GF-D8 (cell line): ENCODE data around the gene DYNLT4.
"Not testable (repeated sequence)": the region's sequence is repeated elsewhere in the genome, so short reads cannot be mapped to it uniquely, and the experiment has no call there.

Source experiments
- DNase-seq: peaks from one replicate; lab custom pipeline; 2025; lab: John Stamatoyannopoulos, UW

Gene DYNLT4

DNA sequence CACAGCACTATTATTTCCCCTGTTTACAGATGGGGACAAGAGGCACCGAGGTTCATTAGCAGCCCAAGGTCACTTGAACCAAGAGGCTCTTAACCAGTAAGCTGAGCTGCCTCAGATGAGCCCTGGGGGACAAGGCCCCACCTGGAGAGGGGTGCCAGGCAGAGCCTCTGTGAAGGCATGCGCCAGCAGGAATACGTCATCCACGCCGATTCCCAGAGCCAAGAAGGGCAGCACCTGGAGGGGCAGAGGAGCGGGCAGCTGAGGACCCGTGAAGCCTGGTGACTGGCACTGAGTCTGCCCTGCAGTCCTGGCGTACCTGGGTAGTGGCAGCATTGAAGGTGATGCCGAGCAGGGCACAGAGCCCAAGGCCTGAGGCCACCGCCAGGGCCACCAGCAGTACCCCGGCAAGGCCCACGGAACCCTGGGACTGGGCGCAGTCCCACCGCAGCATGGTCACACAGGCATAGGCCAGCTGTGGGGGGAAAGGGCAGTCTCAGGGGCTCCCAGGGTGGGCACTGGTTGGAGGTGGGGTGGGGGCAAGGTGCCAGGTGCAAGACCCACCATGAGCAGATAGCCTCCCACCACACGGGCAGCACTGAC, 21.8 kb upstream of the DYNLT4 start:
- no peak for DNase-seq

DNA sequence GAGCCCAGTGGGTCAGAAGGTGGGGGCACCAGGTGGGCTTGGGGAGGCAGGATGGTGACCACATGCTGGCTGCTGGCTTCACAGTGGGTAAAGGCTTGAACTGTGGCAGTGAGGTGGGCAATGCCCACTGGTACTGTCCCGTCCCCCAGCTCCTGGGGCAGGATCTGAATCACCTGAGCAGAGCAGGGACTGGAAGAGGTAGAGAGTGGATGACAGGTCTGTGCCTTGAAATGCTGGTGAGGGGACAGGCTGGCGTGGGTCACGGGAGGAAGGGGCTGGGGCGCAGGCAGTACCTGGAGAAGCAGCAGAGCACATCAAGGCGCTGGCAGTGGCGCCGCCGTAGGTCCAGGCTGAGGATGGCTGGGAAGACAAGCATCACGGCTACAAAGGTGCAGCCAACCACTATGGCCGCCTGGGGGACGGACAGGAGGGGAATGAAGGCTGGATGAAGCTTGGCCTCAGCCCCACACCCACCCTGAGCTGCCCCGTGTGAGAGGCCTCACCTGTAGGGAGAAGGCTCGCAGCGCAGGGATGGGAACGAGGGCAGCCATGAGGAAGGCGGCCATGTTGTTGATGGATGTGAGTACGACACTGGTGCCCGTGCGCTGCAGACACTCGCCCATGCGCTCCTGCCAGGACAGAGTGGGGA, 21.0 kb upstream of the DYNLT4 start:
- no peak for DNase-seq

DNA sequence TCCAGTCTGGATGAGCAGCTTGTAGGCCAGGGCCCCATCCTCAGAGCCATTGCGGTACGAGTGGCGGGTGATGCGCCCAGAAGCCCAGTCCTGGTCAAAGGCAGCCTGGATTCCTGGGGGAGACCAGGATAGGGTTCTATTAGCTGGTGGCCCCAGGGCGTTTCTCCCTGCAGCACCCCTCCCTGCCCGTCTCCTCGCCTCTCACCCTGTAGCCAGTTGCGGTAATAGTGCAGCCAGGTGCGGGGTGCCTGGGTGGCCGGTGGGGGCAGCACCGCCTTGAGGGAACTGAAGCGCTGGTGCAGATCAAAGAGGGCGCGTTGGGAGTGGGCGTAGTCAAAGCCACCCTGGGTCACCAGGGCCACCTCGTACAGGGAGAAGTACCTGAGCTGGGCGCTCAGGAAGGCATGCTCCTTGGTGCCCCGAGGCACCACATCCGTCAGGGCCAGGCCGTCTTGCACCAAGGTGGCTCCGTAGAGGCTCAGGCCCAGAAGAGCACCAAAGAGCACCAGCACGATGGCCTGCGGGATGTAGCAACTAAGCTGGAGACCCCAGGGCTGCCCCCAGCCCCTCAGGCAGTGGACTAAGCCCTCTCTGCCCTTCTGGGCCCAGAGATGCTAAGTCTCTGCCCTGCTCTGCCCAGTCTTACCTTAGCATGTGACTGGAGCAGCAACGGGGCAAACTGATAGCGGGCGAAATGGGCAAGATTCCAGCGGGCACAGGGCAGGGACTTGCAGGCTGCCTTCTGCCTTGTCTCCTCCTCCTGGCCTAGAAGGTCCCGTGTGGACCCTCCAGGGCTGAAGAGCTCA, 20.2 kb upstream of the DYNLT4 start:
- DNase-seq, result no peak

DNA sequence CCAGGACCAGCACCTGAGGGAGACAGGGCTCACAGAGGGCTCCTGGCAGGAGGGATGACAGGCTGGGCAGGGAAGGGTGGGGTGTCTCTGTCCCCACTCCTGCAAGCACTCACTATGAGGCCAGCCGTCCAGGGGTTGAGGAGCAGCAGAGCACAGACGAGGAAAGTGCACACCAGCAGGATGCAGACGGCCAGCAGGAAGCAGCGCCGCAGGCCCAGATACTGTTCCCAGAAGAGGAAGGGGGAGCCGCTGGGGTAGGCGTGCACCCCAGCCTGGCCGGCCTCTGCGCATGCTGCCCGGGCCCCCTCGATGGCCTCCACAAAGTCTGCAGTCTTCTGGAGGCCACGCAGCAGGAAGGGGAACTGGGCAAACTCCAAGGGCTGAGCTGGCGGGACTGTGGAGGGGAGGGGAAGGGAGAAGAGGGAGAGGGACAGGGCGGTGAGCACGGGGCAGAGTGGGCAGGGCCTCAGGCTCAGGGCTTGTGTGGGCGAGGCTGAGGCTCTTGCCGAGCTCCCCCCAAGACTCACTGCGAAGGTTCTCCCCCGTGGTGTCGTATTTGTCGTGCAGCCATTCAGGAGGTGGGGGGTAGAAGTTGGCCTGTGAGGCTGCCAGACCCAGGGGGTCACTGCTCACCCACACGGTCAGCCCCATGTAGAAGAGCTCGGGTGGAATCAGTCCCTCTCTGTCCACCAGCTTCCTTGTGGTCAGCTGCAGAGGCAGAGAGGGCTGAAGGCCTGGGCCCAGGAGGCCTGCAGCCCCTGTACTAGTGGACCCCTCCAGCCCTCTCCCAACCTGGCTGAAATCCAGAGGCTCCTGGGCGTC, 19.4 kb upstream of the DYNLT4 start:
- DNase-seq, result no peak

DNA sequence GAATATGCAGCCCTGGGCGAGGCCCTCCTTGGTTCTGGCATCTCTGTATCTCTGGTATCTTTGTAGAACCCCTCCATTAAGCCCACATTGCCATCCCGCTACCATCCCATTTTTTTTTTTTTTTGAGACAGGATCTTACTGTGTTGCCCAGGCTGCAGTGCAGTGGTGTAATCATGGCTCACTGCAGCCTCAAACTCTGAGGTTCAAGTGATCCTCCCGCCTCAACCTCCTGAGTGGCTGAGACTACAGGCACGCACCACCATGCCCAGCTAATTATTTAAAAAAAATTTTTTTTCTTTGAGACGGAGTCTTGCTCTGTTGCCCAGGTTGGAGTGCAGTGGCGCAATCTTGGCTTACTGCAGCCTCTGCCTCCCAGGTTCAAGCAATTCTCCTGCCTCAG, 17.2 kb upstream of the DYNLT4 start:
- DNase-seq, result not testable (repeated sequence)

DNA sequence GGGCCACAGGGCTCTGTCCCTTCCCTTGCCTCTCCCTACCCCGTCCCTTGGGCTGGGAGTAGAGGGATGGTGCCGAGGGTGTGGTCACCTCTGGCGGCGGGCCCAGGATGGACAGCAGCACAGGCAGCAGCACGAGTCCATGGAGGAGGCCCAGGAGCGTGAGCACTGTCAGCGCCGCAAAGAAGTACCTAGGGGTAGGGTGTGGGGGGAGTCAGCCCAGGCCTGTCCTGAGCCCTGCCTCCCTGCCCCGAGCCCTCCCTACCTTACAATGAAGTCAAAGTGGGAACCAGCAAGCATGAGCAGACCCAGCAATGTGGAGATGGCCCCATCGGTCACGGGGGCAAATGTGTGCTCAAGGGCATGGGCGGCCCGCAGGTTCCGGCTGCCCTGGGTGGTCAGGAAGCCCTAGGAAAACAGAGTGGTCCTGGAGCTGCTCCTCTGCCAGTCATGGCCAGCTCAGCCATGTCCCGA, 15.9 kb upstream of the DYNLT4 start:
- DNase-seq, result no peak

DNA sequence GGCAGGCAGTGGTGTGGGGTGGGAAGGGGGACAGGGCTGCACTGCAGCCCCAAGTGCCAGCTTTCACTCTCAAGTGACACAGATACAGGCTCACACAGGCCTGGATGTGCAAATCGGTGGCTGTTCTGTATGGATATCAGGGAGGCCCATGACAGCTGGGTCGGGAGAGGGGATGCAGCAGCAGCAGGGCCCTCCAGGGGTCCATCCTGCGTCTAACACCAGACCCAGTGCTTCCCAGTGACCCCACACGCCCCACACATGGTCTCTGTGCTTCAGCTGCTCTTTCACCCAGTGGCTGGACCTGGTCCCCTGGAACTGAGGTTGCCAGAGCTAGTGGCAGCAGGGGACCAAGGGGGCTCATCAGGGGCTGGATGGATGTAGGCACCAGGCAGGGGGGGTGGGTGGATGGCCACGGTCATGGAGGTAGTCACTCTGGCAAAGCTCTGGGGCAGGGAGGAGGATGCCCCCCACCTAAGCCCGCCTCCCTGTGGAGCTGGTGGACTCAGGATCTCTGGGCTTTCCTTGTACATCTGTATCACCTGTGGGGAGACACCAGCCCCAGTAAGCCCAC, 15.1 kb upstream of the DYNLT4 start:
- DNase-seq, result no peak

DNA sequence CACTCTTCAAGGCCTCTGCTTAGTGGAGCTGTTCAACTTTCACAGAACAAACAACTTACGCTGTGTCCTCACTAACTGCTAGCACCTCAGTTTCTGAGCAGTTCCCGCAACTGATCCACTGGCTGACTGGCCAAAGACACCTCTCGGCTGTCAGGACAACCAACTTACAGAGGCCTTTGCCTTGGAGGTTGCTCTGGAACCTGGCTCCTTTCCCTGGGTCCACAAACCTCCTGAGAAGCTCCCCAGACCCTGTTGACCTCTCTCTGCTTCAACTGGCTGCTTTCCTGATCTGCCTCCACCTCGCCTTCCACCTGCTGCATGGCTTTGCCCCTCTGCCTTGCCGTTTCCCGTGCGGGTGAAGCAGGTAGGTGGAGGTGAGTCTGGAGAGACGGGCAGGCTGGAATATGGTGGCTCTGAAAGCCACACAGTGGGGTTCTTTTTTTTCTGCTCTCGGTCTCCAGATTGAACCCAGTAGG, 14.1 kb upstream of the DYNLT4 start:
- DNase-seq, result no peak

DNA sequence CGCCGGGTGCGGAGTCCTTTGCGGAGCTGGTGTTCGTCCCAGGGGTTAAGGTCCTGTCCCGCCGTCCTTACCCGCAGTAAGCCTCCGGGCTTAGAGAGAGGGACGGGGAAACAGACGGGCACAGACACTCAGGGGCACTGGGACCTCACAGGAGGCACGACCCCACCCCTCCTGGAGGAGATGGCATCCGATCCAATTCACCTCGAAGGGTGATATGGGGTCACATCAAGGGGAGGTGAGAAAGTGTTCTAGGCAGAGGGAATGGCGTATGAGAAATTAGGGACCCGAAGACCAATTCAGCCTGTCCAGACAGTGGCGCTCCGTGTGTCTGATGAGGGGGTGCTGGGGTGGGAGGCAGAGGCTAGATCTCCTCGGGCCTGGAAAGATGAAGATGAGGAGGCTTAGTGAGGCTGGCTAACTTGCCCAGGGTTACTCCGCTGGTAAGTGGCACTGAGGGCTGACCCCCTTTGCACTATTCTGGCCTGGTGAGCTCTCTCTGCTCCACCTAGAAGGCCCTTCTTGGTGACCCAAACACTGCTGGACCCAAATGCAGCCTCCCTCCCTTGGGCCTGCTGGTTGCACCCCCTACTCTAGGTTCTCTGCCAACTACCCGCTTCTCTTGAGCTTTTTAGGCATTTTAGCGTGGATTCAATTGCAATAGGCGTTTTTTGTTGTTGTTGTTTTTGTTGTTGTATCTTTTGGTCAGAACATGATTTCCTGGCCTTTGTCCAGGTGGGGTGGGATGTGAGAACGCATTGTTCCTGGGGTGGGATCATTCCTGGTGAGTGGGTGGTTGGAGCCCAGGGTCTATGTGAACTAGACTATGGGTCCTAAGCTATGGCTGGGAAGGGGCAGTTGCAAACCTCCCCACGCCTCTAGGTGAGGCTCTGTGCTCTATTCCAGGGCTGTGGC, 13.4 kb upstream of the DYNLT4 start:
- DNase-seq, result no peak

DNA sequence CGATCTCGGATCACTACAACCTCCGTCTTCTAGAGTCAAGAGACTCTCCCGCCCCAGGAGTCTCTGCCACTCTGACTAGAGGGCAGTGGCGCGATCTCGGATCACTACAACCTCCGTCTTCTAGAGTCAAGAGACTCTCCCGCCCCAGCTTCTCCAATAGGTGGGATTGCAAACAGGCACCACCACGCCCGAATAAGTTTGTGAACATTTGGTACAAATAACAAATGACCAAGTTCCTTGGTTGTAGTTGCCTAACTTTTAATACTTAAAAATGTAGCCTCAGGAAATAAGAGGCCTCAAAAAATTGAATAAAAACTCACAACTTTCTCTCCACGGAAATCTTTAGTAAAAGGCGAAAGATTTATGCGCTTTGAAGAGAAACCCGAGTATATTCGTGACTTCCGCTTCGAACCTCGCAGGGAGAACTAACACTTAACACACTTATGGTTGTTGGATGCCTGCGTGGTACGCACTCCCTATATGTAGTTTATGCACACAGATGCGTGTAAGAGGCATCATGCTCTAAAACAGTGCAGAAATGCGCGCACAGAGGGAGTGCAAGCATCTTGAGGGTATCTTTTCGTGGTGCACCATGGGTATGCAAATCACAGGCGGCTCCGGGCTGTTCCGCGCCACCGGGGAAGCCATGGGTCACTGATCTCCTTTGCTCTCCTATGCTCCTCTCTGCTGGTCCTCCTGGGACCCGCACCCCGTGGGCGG, 12.6 kb upstream of the DYNLT4 start:
- peak; percentile 75 for DNase-seq

DNA sequence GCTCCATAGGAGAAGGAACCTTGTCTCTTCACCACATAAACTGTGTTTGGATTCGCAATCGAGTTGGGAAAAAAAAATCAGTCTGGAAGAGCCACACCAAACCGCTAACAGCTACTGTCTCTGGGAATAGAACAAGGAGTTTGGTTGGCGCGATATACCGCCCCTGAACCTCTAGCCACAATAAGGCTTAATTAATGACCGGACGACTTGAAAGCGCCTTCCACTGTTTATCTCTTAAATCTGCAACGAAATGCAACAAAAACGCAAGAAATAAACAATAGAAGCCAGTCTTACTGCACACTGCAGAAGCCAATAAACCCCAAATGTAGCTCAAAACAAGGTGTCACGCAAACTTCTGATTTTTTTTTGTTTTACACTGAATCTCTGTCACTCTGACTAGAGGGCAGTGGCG, 12.1 kb upstream of the DYNLT4 start:
- no peak for DNase-seq

DNA sequence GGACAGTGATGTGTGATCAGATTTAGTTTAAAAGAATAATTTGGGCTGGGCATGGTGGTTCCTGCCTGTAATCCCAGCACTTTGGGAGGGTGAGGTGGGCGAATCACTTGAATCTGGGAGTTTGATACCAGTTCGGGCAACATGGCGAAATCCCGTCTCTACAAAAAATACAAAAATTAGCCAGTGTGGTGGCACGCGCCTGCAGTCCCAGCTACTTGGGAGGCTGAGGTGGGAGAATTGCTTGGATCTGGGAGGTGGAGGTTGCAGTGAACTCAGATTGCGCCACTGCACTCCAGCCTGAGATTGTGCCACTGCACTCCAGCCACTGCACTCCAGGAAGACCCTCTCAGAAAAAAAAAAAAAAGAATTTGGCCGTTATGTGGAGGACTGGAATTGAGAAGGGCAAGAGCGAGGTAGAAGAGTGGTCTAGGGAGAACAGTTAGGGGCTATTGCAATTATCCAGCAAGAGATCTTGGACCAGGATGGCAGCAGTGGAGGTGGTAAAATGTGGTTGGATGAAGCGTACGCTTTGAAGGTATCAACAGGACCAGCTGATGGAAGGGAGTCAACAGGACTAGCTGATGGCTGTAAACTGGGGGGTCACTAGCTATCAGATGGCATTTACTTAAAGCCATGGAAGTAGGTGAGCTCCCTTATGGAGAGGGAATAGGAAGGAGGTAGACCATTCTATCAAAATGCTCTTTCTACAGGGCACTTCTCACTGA, 10.8 kb upstream of the DYNLT4 start:
- DNase-seq, result no peak

DNA sequence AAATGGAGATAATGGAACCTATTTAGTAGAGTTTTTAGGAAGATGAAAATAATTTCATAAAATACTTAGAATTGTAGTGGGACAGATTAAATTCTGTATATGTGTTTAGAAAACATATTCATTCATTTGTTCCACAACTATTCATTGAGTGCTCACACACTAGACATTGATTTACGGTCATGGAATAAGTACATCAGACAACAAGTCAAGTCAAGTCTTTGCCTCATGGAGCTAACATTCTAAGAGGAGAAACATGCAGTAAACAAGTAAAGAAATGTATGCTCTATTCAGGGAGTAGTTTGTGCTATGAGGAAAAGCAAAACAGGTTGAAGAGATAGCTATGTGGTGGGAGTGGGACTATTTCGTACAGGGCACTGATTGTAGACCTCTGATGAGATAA, 10.2 kb upstream of the DYNLT4 start:
- no peak for DNase-seq

DNA sequence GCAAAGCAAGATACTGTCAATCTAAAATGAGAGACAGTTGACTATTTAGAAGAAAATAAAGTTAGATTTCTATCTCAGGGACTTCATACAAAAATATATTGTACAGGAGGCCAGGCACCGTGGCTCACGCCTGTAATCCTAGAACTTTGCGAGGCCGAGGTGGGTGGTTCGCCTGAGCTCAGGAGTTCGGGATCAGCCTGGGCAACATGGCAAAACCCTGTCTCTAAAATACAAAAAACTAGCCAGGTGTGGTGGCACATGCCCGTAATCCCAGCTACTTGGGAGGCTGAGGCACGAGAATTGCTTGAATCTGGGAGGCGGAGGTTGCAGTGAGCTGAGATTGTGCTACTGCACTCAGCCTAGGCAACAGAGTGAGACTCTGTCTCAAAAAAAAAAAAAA, 8.8 kb upstream of the DYNLT4 start:
- not testable (repeated sequence) for DNase-seq

DNA sequence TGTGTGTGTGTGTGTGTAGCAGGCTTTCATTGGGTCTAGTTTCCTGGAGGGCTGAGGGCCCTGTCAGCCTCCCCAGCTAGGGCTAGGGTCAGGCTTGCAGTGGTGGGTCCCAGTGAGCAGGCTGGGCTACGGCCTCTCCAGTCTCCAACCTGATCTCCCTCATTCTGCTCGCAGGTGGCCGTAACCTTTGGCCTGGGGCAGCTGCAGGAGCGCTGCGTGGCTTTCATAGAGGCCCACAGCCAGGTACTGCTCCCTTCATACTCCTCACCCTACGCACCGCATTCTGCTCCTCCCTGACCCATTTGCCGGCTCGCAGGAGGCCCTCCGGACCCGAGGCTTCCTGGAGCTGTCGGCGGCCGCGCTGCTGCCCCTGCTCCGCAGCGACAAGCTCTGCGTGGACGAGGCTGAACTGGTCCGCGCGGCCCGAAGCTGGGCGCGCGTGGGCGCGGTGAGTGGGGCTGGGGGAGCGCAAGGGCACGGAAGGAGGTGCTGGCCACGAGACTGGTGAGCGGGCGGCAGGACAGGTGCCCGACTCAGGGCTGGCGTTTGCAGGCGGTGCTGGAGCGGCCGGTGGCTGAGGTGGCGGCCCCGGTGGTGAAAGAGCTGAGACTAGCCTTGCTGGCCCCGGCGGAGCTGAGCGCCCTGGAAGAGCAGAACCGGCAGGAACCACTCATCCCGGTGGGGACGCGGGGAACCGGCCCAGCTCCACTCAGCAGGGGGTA, 5.8 kb upstream of the DYNLT4 start:
- no peak for DNase-seq

DNA sequence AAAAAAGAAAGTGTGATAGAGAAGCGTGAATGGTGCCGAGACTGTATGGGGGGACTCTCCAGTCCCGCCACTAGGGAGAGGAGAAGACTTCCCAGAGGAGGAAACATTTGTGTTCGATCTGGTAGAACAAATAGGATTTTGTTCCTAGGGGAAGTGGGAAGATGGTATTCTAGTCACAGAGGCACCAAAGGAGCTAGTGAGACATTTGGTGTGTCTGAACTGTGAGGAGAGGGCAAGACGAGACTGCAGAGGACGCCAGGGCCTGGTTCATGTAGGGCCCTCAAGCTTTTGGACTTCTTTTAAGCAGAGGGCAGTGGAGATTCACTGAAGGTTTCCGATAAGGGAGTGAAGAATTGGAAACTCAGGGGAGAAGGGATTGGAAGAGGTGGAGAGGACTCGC, 4.1 kb upstream of the DYNLT4 start:
- DNase-seq, result no peak

DNA sequence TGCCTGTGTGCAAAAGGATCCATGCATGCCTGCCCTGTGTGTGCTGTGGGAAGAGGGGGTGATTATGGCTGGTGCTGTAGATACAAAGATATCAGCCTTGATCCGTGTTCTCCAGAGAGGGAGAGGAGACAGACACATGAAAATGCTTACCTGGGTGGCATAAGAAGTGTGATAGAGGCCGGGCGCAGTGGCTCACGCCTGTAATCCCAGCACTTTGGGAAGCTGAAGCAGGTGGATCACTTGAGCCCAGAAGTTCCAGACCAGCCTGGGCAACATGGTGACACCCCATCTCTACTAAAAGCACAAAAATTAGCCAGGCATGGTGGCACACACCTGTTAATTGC, 3.6 kb upstream of the DYNLT4 start:
- DNase-seq, result not testable (repeated sequence)

DNA sequence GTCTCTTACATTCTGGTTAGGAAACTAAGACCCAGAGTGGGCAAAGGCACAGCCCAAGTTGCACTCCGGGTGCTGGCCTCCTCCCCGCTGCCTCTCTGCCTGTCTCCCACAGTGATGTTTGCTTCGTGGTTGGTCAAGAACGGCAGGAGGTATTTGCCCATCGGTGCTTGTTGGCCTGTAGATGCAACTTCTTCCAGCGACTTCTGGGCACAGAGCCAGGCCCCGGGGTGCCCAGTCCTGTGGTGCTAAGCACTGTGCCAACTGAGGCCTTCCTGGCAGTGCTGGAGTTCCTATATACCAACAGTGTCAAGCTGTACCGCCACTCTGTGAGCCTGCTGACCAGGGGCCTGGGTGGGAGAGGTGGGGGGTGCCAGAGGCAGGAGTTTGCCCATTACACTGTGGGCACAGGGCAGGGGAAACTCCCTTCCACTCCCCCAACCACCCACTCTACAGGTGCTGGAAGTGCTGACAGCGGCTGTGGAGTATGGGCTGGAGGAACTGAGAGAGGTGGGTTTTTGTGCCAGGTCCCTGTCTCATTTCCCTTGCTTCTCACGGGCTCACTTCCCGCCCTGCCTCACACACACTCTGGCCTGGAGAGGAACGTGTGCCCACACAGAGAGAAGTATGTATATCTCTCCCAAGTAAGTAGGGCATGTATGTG, 3.1 kb upstream of the DYNLT4 start:
- no peak for DNase-seq
